ENCODE data around the gene PERCC1.
"Not testable (repeated sequence)": the region's sequence is repeated elsewhere in the genome, so short reads cannot be mapped to it uniquely, and the experiment has no call there.

Gene PERCC1

GRCh38 chr16:1433263-1433560 is 2.3 kb downstream of the PERCC1 start:
- DNase-seq, result no peak

GRCh38 chr16:1433756-1434155 is 2.9 kb downstream of the PERCC1 start:
- no peak for DNase-seq

- no peak for DNase-seq
These were observed 4.0 kb downstream of the PERCC1 start for GRCh38 chr16:1434644-1435592.

- no peak for DNase-seq
These were observed 5.2 kb downstream of the PERCC1 start for GRCh38 chr16:1435921-1436697.

GRCh38 chr16:1436731-1437355 is 6.0 kb downstream of the PERCC1 start:
- DNase-seq, result no peak

- DNase-seq, result no peak
These were observed 6.7 kb downstream of the PERCC1 start for GRCh38 chr16:1437606-1438005.

GRCh38 chr16:1438229-1439057 is 7.6 kb downstream of the PERCC1 start:
- no peak for DNase-seq

GRCh38 chr16:1439058-1439698 is 8.3 kb downstream of the PERCC1 start:
- DNase-seq, result no peak

- not testable (repeated sequence) for DNase-seq
These were observed 8.8 kb downstream of the PERCC1 start for GRCh38 chr16:1439699-1440074.

GRCh38 chr16:1441391-1441829 is 10.5 kb downstream of the PERCC1 start:
- DNase-seq, result no peak

GRCh38 chr16:1442697-1443096 is 11.8 kb downstream of the PERCC1 start:
- DNase-seq, result no peak

- no peak for DNase-seq
These were observed 12.6 kb downstream of the PERCC1 start for GRCh38 chr16:1443403-1443973.

GRCh38 chr16:1443980-1444729 is 13.3 kb downstream of the PERCC1 start, which contains the start of gene CCDC154:
Gene CCDC154, minus strand, starts transcription at chr16:1444556. Its CDS starts 234 bp downstream, at chr16:1444322.
- no peak for DNase-seq

- DNase-seq, result no peak
These were observed 14.0 kb downstream of the PERCC1 start for GRCh38 chr16:1444730-1445517.

GRCh38 chr16:1445518-1446203 is 14.8 kb downstream of the PERCC1 start:
- no peak for DNase-seq

GRCh38 chr16:1446296-1447080 is 15.6 kb downstream of the PERCC1 start:
- no peak for DNase-seq

GRCh38 chr16:1447965-1448364 is 17.1 kb downstream of the PERCC1 start:
- no peak for DNase-seq
